GM19193 (cell line): ENCODE results near the gene ZNF200.

Experiments
- POLR2A ChIP-seq: IDR thresholded peaks from 4 replicates; pipeline ENCODE4 v1.6.1; 2011; ENCODE audit not compliant: insufficient read depth, insufficient read length; ENCODE audit errors: extremely low read depth

The ZNF200 gene

GRCh38 chr16:3173892-3174617 is 60.9 kb downstream of the ZNF200 start:
- no peak for TF ChIP-seq POLR2A
